HG02938 (cell line): ENCODE results near the gene AARS2.
"Not testable (repeated sequence)": the region's sequence is repeated elsewhere in the genome, so short reads cannot be mapped to it uniquely, and the experiment has no call there.

ENCODE experiments used
- ATAC-seq: cut with Tn5 transposase; IDR thresholded peaks from one replicate; pipeline ENCODE4 v1.9.1; 2021; ENCODE audit warnings: mild to moderate bottlenecking, moderate library complexity; ENCODE audit not compliant: unreplicated experiment

AARS2 gene

DNA sequence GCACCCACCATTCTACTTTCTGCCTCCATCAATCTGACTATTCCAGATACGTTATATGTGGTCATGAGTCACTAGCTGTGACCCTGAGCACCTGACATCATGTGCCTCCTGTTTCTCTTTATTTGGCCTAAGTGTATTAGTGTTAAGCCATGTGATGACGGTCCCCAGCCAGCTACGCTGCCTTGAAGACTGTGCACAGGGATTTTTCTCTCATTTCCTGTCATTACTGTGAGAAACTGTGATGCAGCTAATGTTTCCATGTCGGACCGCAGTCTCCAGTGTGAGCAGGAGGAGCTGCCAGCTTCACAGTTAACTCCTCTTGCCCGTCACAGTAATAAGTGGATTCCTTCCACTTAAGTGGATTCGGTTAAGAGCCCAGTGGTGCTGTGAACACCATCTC lies 19.4 kb upstream of the AARS2 start:
- ATAC-seq = no peak

GRCh38 chr6:44329858-44330257 lies 16.7 kb upstream of the AARS2 start:
- ATAC-seq = no peak

GRCh38 chr6:44328203-44328602 lies 15.1 kb upstream of the AARS2 start:
- not testable (repeated sequence) for ATAC-seq

DNA sequence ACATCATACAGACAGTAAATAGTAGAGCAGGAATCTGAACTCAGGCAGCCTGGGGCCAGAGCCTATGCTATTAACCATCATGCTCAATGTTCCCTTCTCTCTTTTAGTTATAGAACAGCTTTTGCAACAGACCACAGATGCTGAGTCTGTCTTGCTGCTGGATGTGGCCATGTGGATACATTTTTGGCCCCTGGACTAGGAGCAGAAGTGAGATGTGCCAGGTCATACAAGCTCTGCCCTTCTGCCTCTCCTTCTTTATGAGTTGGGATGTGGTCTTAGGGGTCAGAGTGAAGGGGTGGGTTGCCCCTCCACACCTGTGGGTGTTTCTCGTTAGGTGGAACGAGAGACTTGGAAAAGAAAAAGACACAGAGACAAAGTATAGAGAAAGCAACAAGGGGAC lies 14.6 kb upstream of the AARS2 start:
- no peak for ATAC-seq

- no peak for ATAC-seq
Observed at GRCh38 chr6:44327096-44327495, 13.9 kb upstream of the AARS2 start.

DNA sequence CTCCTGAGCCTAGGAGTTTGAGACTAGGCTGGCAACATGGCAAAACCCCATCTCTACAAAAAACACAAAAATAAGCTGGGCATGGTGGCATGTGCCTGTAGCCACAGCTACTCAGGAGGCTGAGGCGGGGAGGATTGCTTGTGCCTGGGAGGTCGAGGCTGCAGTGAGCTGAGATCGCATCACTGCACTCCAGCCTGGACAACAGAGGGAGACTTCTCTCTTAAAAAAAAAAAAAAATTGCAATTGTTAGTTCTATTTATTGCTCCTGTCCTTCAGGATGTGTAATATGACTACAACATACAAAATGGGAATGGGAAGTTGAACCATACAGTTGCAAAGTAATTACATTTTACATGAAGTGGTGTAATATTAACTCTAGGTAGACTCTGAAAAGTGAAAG lies 8.1 kb upstream of the AARS2 start:
- no peak for ATAC-seq

DNA sequence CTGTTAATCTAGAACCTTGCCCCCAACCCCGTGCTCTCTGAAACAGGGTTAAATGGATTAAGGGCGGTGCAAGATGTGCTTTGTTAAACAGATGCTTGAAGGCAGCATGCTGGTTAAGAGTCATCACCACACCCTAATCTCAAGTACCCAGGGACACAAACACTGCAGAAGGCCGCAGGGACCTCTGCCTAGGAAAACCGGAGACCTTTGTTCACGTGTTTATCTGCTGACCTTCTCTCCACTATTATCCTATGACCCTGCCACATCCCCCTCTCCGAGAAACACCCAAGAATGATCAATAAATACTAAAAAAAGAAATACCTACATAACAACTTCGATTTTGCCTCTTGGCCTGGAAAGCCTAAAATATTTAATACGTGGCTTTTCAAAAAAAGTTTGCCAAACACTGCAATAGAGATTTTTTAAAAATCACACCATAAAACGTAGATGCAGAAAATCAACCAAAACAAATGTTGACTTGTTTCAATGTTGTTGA lies 4.0 kb upstream of the AARS2 start:
- ATAC-seq = not testable (repeated sequence)

GRCh38 chr6:44316481-44316880 lies 3.3 kb upstream of the AARS2 start:
- no peak for ATAC-seq

- no peak for ATAC-seq
Observed at GRCh38 chr6:44315951-44316350, 2.8 kb upstream of the AARS2 start.

DNA sequence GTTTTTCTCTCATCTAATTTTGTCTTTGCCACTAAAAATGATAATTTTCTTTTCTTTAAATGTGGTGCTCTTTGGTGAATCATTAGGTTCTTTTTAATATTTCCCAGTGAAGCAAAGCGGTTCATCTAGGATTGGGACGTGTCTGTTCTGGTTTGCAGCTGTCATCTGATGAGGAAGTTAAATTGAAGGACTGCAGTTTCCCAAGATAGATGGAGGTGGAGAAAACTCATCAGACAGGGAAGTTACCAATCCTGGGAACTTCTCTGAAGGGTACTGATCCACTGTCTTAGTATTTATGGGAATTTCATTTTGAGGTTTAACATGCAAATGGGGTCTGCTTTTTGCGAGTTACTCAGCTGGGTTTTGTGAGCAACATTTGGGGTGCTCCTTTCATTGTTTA lies 2.4 kb upstream of the AARS2 start:
- no peak for ATAC-seq

DNA sequence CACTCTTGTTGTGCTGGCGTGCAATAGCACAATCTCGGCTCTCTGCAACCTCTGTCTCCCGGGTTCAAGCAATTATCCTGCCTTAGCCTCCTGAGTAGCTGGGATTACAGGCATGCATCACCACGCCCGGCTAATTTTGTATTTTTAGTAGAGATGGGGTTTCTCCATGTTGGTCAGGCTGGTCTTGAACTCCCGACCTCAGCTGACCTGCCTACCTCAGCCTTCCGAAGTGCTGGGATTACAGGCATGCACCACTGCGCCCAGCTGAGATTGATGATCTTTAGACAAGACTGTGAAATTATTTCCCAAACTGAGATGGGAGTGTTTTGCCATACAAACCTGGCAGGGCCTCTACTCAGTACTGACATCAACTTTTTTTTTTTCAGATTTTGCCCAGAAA lies 1.5 kb upstream of the AARS2 start:
- not testable (repeated sequence) for ATAC-seq

- ATAC-seq = no peak
Observed at GRCh38 chr6:44311767-44312166, 1.4 kb downstream of the AARS2 start.

DNA sequence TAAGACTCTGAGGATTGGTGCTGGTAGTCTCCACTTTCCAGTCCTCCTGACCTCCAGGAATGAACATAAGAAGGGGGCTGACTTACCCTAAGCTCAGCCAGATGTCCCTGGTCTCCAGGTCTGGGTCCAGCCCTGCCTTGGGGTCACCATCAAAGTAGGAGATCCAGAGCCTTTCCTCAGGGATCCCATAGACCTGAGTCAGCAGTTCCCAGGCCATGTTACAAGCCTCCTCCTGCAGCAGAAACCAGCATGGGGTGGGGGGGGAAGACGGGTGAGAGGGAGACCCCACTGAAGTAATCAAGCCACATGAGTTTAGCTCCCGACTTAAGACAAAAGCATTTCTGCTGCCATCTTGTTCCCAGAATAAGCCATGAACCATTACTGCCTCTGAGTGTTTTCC lies 1.8 kb downstream of the AARS2 start:
- ATAC-seq = no peak

GRCh38 chr6:44310241-44310640 lies 2.9 kb downstream of the AARS2 start:
- no peak for ATAC-seq

DNA sequence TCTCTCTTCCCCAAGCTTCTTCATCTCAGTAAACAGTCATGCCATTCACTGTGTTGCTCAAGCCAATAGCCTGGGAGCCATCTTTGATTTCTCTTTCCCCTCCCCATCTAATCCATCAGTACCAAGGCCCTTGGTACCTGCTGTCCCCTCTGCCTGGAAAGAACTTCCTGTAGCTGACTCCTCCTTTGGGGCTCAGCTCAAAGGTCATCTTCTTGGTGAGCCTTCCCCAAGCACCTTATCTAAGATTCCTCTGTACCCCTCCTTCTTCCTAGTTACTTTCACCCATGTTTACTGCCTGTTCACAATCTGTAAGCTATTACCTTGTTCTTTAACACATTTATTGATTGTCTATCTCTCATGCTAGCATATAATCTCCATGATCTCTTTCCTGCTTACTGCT lies 3.5 kb downstream of the AARS2 start:
- no peak for ATAC-seq

- ATAC-seq = no peak
Observed at GRCh38 chr6:44309092-44309491, 4.1 kb downstream of the AARS2 start.

DNA sequence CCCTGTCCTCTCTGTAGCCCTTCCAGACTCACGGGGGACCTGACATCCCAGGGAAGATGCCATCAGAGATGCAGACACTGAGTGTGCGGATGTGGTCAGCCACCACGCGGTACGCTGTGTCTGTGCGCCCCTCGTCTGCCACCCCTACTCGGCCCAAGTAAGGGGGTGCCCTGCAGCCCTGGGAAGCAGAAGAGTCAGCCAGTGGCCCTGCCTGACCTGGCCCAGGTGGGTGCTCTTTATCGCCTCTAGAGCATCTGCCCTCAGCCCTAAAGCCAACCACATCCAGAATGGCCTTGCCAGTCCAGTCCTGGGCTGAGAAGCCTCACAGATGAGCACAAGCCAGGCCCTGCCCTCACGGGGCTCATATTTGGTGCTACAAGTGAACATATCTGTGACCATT lies 5.9 kb downstream of the AARS2 start:
- no peak for ATAC-seq

DNA sequence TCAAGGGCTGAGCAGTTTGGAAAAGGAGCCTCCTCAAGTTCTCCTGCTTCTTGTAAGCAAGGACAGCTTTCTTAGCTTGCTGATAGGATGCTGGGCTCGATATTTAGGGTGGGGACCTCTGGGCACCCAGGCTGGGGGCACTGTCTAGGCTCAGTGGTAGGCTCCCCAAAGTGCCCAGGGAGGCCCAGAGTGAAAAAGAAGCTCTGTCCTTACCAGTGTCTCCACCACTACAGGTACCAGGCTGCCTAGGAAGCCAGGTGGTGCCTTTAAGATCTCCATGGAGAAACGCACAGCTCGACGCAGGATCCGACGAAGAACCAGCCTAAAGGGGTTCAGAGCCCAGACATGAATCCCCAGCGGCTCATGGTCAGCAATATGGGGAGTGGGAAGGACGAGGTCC lies 6.4 kb downstream of the AARS2 start:
- no peak for ATAC-seq

- ATAC-seq = no peak
Observed at GRCh38 chr6:44305200-44305725, 7.9 kb downstream of the AARS2 start.

DNA sequence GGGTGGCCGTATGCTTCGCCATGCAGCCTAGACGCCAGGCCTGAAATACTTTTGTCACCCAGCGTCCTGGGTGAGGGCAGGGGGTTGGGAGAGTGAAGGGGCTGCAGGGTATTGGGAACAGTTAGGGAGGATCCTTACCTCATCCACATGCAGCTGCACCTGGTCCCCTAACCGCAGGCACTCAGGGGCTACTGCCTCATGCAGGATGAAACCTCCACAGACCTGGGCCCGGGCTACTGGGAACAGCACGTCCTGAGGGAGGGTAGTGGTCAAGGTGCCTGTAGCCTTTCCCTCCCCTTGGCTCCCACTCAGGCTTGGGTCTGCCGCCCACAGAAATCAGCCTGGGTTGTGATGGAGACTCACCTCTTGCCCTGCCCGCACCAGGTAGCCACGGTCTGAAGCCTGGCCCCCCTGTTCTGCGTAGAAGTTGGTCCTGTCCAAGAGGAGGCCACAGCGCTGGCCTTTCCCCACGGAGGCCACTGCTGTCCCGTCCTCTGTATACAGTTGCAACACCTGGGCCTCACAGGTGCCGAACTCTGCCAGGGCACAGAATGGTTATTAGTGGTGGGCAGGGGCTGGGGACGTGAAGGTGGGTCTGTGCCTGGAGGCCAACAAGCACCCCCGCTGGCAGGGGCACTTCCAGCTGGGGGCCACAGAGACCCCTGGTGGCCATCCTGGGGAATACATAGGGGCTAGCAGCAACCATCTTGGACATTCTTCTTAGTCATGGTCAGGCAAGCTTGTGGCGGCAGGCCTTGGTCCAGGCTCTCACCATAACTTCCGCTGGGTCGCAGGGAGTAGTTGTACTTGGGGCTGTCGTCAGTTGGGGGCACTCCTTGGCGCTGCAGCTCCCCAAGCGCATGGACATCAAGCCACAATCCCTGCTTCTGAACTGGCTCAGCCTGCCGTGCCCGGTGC lies 8.6 kb downstream of the AARS2 start:
- ATAC-seq = no peak

GRCh38 chr6:44303842-44304241 lies 9.3 kb downstream of the AARS2 start:
- ATAC-seq = no peak

DNA sequence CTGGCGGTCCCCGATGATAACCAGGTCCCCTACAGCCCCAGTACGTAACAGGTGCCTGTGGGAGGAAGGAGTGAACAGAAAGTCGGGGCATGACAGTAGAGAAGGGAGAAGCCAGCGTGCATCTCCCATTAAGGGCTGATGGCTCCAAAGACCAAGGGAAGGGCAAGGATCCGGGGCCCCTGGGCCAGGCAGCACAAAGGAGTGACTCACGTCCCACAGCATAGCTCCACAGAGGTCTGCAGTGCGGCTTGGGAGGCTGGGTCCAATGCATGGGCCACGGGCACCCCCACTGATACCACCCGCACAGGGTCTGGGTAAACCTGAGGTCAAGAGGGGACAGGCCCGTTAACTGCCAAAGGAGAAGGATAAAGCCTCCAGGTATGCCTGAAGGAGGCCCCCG lies 10.3 kb downstream of the AARS2 start:
- ATAC-seq = no peak
